T-helper 2 cell (primary cell): ENCODE results near the gene PNPLA8.
A peak's percentile ranks its signal among the peaks of the same experiment; 100 is the strongest.
"Not testable (repeated sequence)": the region's sequence is repeated elsewhere in the genome, so short reads cannot be mapped to it uniquely, and the experiment has no call there.

Experiments used
- DNase-seq, 5 experiments: peaks; one replicate each; pipeline versions ENCODE4 v3.0.0 to v3.0.0-alpha.2; 2012 to 2022

Gene PNPLA8

GRCh38 chr7:108528183-108528712 is 2.3 kb upstream of the PNPLA8 start:
- DNase-seq, result no peak

- no peak for DNase-seq
These were observed 758 bp upstream of the PNPLA8 start for GRCh38 chr7:108526768-108527017.

- DNase-seq, result no peak
These were observed 479 bp downstream of the PNPLA8 start for GRCh38 chr7:108525327-108525984.

GRCh38 chr7:108522780-108523179 is 3.2 kb downstream of the PNPLA8 start:
- DNase-seq, result no peak

- DNase-seq, result no peak
These were observed 8.0 kb downstream of the PNPLA8 start for GRCh38 chr7:108517951-108518350.

- no peak for DNase-seq
These were observed 10.3 kb downstream of the PNPLA8 start for GRCh38 chr7:108515630-108516029.

- DNase-seq, result no peak
These were observed 10.9 kb downstream of the PNPLA8 start for GRCh38 chr7:108515013-108515412.

- no peak for DNase-seq
These were observed 14.0 kb downstream of the PNPLA8 start for GRCh38 chr7:108511939-108512338.

GRCh38 chr7:108504576-108504975 is 21.4 kb downstream of the PNPLA8 start:
- DNase-seq, result not testable (repeated sequence)

GRCh38 chr7:108503112-108504026 is 22.6 kb downstream of the PNPLA8 start:
- DNase-seq, result no peak

- DNase-seq, result no peak
These were observed 26.4 kb downstream of the PNPLA8 start for GRCh38 chr7:108499566-108499965.

GRCh38 chr7:108498481-108498880 is 27.5 kb downstream of the PNPLA8 start:
- no peak for DNase-seq

- DNase-seq, result peak in 3 of 5 experiments; percentile 7 to 47 (median 13)
These were observed 28.7 kb downstream of the PNPLA8 start for GRCh38 chr7:108497082-108497725.

- no peak for DNase-seq
These were observed 33.2 kb downstream of the PNPLA8 start for GRCh38 chr7:108492742-108493141.

- DNase-seq, result no peak
These were observed 37.0 kb downstream of the PNPLA8 start for GRCh38 chr7:108488768-108489538.

- DNase-seq, result no peak
These were observed 38.3 kb downstream of the PNPLA8 start for GRCh38 chr7:108487646-108488045.

GRCh38 chr7:108486291-108486966 is 39.5 kb downstream of the PNPLA8 start:
- DNase-seq, result no peak

GRCh38 chr7:108484137-108484536 is 41.8 kb downstream of the PNPLA8 start:
- no peak for DNase-seq

- no peak for DNase-seq
These were observed 45.6 kb downstream of the PNPLA8 start for GRCh38 chr7:108480311-108480710.

GRCh38 chr7:108479751-108480150 is 46.2 kb downstream of the PNPLA8 start:
- no peak for DNase-seq

- no peak for DNase-seq
These were observed 46.8 kb downstream of the PNPLA8 start for GRCh38 chr7:108479118-108479517.

GRCh38 chr7:108468246-108468645 is 57.7 kb downstream of the PNPLA8 start:
- DNase-seq, result no peak
